ENCODE measurements around the gene IRS2. TPM values are rescaled to one million over a fixed set of nuclear protein-coding genes. Genes with fewer than 3 reads are reported as not detected.

The IRS2 gene
- total and polyA plus RNA-seq, 4 donors: 4.0 to 9.1 (median 6.7) TPM

DNA sequence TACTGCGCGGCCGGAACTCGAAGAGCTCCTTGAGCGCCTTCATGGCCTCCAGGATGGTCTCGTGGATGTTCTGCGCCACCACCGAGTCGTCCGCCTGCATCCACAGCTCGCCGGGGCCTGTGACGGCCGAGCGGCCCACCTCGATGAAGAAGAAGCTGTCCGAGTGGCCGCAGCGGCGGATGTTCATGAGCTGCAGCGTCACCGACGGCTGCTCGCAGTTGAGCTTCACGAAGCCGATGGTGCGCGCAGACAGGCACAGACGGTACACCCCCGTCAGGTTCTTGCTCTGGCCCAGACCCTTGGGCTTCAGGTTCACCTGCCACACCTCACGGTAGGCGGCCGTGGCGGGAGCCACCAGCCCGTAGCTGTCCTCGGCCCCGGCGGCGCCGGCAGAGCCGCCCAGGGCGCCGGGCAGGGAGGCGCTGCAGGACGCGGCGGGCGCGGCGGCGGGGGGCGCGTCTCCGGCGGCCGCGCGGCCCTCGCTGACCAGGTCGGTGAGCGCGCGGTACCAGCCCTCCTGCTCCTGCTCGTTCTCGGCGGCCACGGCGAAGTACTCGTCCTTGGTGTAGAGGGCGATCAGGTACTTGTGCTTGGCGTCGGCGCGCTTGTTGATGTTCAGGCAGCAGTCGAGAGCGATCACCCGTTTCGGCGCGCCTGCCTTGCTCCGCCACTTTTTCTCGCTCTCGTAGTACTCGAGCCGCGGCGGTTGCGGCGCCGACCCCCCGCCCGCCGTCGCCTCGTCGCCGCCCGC lies 1.1 kb downstream of the IRS2 start:
- Histone ChIP-seq H3K9me3 (ENCODE audit: control insufficient read depth in 4 of 4, low read length in 3 of 4) (no peaks in the 10 kb centered on the region), H3K36me3 (ENCODE audit: control insufficient read depth in 4 of 4, insufficient read depth in 3 of 4, low read depth in 1 of 4, low read length in 3 of 4) (peaks cover 2 to 12% (median 6%) of the 10 kb centered on the region in 4 donors), H3K9ac (ENCODE audit: low read depth in 1 of 2, low read length in 2 of 2) (peak overlapping the region; percentile 10 to 50), H3K4me1 (ENCODE audit: control insufficient read depth in 4 of 4, insufficient read depth in 4 of 4, low read length in 3 of 4) (peaks cover 11 to 45% (median 30%) of the 10 kb centered on the region in 4 donors), H3K27ac (ENCODE audit: low read depth in 1 of 2, low read length in 2 of 2) (peak overlapping the region; percentile 89 to 97), H3K4me3 (ENCODE audit: low read depth in 1 of 3, low read length in 3 of 3) (peak overlapping the region; percentile 76 to 93 (median 78)), H3K27me3 (ENCODE audit: control insufficient read depth in 4 of 4, insufficient read depth in 4 of 4, low read length in 3 of 4) (no peaks in the 10 kb centered on the region)
- TF ChIP-seq YY1 (IDR thresholded peaks at IDR 0.05) (no peak), JUND (IDR thresholded peaks at IDR 0.05) (no peak), GABPA (IDR thresholded peaks at IDR 0.05 in 1 of 2, conservative IDR thresholded peaks at IDR 0.05 in 1 of 2) (no peak), FOXA2 (IDR thresholded peaks at IDR 0.05) (no peak), HNF4A (conservative IDR thresholded peaks at IDR 0.05) (no peak), TAF1 (conservative IDR thresholded peaks at IDR 0.05) (no peak), SP1 (IDR thresholded peaks at IDR 0.05) (no peak), RXRA (IDR thresholded peaks at IDR 0.05) (no peak), HNF4G (IDR thresholded peaks at IDR 0.05) (no peak), EGR1 (IDR thresholded peaks at IDR 0.05; ENCODE audit: low read depth in 2 of 2) (no peak), NR2F2 (IDR thresholded peaks at IDR 0.05) (no peak), FOXA1 (IDR thresholded peaks at IDR 0.05) (no peak), RAD21 (IDR thresholded peaks at IDR 0.05) (no peak)
- TF ChIP-seq, protein P1, sequence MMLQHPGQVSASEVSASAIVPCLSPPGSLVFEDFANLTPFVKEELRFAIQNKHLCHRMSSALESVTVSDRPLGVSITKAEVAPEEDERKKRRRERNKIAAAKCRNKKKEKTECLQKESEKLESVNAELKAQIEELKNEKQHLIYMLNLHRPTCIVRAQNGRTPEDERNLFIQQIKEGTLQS (IDR thresholded peaks at IDR 0.05): no peak
- TF ChIP-seq, protein P2, sequence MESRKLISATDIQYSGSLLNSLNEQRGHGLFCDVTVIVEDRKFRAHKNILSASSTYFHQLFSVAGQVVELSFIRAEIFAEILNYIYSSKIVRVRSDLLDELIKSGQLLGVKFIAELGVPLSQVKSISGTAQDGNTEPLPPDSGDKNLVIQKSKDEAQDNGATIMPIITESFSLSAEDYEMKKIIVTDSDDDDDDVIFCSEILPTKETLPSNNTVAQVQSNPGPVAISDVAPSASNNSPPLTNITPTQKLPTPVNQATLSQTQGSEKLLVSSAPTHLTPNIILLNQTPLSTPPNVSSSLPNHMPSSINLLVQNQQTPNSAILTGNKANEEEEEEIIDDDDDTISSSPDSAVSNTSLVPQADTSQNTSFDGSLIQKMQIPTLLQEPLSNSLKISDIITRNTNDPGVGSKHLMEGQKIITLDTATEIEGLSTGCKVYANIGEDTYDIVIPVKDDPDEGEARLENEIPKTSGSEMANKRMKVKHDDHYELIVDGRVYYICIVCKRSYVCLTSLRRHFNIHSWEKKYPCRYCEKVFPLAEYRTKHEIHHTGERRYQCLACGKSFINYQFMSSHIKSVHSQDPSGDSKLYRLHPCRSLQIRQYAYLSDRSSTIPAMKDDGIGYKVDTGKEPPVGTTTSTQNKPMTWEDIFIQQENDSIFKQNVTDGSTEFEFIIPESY (IDR thresholded peaks at IDR 0.05): no peak
- TF ChIP-seq, protein P3, sequence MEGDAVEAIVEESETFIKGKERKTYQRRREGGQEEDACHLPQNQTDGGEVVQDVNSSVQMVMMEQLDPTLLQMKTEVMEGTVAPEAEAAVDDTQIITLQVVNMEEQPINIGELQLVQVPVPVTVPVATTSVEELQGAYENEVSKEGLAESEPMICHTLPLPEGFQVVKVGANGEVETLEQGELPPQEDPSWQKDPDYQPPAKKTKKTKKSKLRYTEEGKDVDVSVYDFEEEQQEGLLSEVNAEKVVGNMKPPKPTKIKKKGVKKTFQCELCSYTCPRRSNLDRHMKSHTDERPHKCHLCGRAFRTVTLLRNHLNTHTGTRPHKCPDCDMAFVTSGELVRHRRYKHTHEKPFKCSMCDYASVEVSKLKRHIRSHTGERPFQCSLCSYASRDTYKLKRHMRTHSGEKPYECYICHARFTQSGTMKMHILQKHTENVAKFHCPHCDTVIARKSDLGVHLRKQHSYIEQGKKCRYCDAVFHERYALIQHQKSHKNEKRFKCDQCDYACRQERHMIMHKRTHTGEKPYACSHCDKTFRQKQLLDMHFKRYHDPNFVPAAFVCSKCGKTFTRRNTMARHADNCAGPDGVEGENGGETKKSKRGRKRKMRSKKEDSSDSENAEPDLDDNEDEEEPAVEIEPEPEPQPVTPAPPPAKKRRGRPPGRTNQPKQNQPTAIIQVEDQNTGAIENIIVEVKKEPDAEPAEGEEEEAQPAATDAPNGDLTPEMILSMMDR (IDR thresholded peaks at IDR 0.05; ENCODE audit: low read depth, low read length, missing input control): no peak
- TF ChIP-seq, protein P4, sequence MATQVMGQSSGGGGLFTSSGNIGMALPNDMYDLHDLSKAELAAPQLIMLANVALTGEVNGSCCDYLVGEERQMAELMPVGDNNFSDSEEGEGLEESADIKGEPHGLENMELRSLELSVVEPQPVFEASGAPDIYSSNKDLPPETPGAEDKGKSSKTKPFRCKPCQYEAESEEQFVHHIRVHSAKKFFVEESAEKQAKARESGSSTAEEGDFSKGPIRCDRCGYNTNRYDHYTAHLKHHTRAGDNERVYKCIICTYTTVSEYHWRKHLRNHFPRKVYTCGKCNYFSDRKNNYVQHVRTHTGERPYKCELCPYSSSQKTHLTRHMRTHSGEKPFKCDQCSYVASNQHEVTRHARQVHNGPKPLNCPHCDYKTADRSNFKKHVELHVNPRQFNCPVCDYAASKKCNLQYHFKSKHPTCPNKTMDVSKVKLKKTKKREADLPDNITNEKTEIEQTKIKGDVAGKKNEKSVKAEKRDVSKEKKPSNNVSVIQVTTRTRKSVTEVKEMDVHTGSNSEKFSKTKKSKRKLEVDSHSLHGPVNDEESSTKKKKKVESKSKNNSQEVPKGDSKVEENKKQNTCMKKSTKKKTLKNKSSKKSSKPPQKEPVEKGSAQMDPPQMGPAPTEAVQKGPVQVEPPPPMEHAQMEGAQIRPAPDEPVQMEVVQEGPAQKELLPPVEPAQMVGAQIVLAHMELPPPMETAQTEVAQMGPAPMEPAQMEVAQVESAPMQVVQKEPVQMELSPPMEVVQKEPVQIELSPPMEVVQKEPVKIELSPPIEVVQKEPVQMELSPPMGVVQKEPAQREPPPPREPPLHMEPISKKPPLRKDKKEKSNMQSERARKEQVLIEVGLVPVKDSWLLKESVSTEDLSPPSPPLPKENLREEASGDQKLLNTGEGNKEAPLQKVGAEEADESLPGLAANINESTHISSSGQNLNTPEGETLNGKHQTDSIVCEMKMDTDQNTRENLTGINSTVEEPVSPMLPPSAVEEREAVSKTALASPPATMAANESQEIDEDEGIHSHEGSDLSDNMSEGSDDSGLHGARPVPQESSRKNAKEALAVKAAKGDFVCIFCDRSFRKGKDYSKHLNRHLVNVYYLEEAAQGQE (IDR thresholded peaks at IDR 0.05): no peak
- TF ChIP-seq, protein P5, sequence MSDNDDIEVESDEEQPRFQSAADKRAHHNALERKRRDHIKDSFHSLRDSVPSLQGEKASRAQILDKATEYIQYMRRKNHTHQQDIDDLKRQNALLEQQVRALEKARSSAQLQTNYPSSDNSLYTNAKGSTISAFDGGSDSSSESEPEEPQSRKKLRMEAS (IDR thresholded peaks at IDR 0.05): no peak
- 2% methylated on average over 98 of the region's 98 CpGs for WGBS
- peak; percentile 60 for DNase-seq (ENCODE audit: low spot score)
